CD4-positive, alpha-beta T cell (primary cell): ENCODE data around the gene TRIM22. TPM values are rescaled to one million over a fixed set of nuclear protein-coding genes. Genes with fewer than 3 reads are reported as not detected.

Experiments
- ATAC-seq: fragments of 200-7000 bp; cut with Tn5 transposase; one replicate; pipeline ENCODE4 v1.10.0; 2022; ENCODE audit warnings: mild to moderate bottlenecking; ENCODE audit not compliant: poor library complexity
- CTCF ChIA-PET: fragments of 350-600 bp; sonication (Branson Sonifier 250); formaldehyde crosslinking; loops from one replicate; lab custom pipeline; 2021; ENCODE audit warnings: antibody characterized with exemption, inconsistent platforms; lab: Charles Lee
- POLR2A ChIA-PET: fragments of 350-600 bp; sonication (Branson Sonifier 250); formaldehyde crosslinking; loops from one replicate; lab custom pipeline; 2021; ENCODE audit warnings: antibody characterized with exemption, inconsistent platforms; lab: Charles Lee
- DNase-seq, 14 experiments: peaks; one replicate each; pipeline ENCODE4 v3.0.0-alpha.2; 2013 to 2020; ENCODE audit warnings: mixed read lengths in 2 of 14
- H3K27ac ChIP-seq, 2 donors: one replicate each; pipeline versions ENCODE4 v1.5.1 to v1.7.0; 2013; ENCODE audit warnings: low read length in 2 of 2, low read depth in 1 of 2, mild to moderate bottlenecking in 1 of 2
- H3K27me3 ChIP-seq, 2 experiments: 1 replicate in 1 of 2; 2 replicates in 1 of 2; pipeline versions ENCODE4 v1.6.1 to v1.7.0; 2013; ENCODE audit warnings: low read length in 2 of 2, control low read depth in 1 of 2, mild to moderate bottlenecking in 1 of 2, moderate library complexity in 1 of 2; ENCODE audit not compliant: insufficient read depth in 2 of 2, control insufficient read depth in 1 of 2
- H3K36me3 ChIP-seq: one replicate; pipeline ENCODE4 v1.6.1; 2013; ENCODE audit warnings: low read length, control low read depth; ENCODE audit not compliant: insufficient read depth
- H3K4me1 ChIP-seq: one replicate; pipeline ENCODE4 v1.6.1; 2013; ENCODE audit warnings: low read length, control low read depth; ENCODE audit not compliant: insufficient read depth
- H3K4me3 ChIP-seq: one replicate; pipeline ENCODE4 v1.5.1; 2013; ENCODE audit warnings: mild to moderate bottlenecking, low read length, moderate library complexity
- H3K9me3 ChIP-seq, 2 experiments: 1 replicate in 1 of 2; 2 replicates in 1 of 2; pipeline versions ENCODE4 v1.6.1 to v1.7.0; 2013; ENCODE audit warnings: low read length in 2 of 2, mild to moderate bottlenecking in 2 of 2, control low read depth in 1 of 2, moderate library complexity in 1 of 2; ENCODE audit not compliant: control insufficient read depth in 1 of 2, insufficient read depth in 1 of 2
- H3K27ac Mint-ChIP-seq: one replicate; pipeline ENCODE4 v1.8.0; 2020; ENCODE audit warnings: mixed read lengths
- H3K27me3 Mint-ChIP-seq: one replicate; pipeline ENCODE4 v1.8.0; 2021; ENCODE audit warnings: mixed read lengths
- H3K36me3 Mint-ChIP-seq: one replicate; pipeline ENCODE4 v1.8.0; 2021; ENCODE audit warnings: low read depth, mixed read lengths
- H3K4me1 Mint-ChIP-seq: one replicate; pipeline ENCODE4 v1.8.0; 2021; ENCODE audit warnings: low read depth, mixed read lengths
- H3K4me3 Mint-ChIP-seq: one replicate; pipeline ENCODE4 v1.8.0; 2020; ENCODE audit warnings: mild to moderate bottlenecking, mixed read lengths
- H3K9me3 Mint-ChIP-seq: one replicate; pipeline ENCODE4 v1.8.0; 2020; ENCODE audit warnings: mixed read lengths
- intact Hi-C, 2 experiments: fragments of 100-400 bp; cut with DNase I in 1 of 2; cut with micrococcal nuclease in 1 of 2; formaldehyde crosslinking; loops; one replicate each; pipeline versions ENCODE4 v1.15.1 to v1.9.0; 2023 to 2025; cut with DNase I, micrococcal nuclease
- total RNA-seq, 174 experiments: library from RNA in 2 of 174; stranded (reverse) in 2 of 174; gene quantifications; one replicate each; pipeline ENCODE4 v1.2.3 and lab custom pipeline; 2021 to 2026
- TF ChIP-seq, protein P1 (sequence below): fragments of 200-600 bp; IDR thresholded peaks from one replicate; pipeline ENCODE4 v1.8.0; 2022; ENCODE audit warnings: antibody characterized with exemption, mild to moderate bottlenecking

Gene TRIM22
- total RNA-seq, 2 experiments from 2014 or later = 198 to 206 TPM

DNA sequence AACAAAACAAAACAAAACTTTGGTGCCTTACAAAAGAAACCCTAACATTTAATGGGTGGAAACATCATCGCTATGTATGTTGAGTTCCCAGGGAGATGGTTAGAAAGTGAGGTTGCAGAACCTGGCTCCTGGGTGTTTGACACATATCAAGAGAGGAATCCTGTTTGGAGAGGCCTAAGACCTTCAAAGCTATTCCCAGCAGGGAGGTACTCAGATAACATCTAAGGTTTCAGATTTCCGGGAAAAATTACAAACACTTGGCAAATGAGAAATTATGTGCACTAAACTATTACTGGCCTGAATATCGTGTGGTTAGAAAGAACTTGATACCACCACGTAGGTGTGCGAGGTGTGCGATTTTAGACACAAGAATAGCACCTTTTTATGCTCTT, 23.2 kb upstream of the TRIM22 start:
- Mint-ChIP-seq H3K4me3 (no peak overlapping the region), H3K9me3 (no peaks in the 10 kb centered on the region), H3K36me3 (peaks cover 77% of the 10 kb centered on the region), H3K27ac (no peak overlapping the region), H3K4me1 (no peaks in the 10 kb centered on the region), H3K27me3 (no peaks in the 10 kb centered on the region)
- ChIA-PET POLR2A (no interaction called here), CTCF (no interaction called here)
- ATAC-seq (no peak), DNase-seq (no peak)
- Histone ChIP-seq H3K36me3 (peaks cover 43% of the 10 kb centered on the region), H3K27me3 (no peaks in the 10 kb centered on the region), H3K27ac (no peak overlapping the region), H3K4me1 (no peaks in the 10 kb centered on the region), H3K4me3 (no peak overlapping the region), H3K9me3 (no peaks in the 10 kb centered on the region)
- TF ChIP-seq, protein P1, sequence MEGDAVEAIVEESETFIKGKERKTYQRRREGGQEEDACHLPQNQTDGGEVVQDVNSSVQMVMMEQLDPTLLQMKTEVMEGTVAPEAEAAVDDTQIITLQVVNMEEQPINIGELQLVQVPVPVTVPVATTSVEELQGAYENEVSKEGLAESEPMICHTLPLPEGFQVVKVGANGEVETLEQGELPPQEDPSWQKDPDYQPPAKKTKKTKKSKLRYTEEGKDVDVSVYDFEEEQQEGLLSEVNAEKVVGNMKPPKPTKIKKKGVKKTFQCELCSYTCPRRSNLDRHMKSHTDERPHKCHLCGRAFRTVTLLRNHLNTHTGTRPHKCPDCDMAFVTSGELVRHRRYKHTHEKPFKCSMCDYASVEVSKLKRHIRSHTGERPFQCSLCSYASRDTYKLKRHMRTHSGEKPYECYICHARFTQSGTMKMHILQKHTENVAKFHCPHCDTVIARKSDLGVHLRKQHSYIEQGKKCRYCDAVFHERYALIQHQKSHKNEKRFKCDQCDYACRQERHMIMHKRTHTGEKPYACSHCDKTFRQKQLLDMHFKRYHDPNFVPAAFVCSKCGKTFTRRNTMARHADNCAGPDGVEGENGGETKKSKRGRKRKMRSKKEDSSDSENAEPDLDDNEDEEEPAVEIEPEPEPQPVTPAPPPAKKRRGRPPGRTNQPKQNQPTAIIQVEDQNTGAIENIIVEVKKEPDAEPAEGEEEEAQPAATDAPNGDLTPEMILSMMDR = no peak
- intact Hi-C loops = no loop called here

DNA sequence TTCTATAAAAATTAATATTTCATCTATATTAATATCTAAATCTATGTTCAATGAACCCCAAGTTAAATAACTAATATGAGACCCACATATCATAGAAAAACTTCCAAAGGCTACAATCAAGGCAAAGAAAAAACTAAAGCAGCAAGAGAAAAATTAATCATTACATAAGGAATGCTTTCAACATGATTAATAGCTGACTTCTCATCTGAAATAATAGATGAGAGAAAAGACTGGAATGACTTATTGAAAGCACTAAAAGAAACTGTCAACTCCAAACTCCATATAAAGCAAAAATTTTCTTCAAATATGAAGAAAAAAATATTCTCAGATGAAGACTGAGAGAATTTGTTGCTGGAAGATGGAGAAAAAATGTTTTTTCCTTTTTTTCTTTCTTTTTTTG, 17.8 kb upstream of the TRIM22 start:
- Mint-ChIP-seq H3K27me3 (no peaks in the 10 kb centered on the region), H3K36me3 (peaks cover 80% of the 10 kb centered on the region), H3K4me1 (peaks cover 28% of the 10 kb centered on the region), H3K27ac (no peak overlapping the region), H3K4me3 (no peak overlapping the region), H3K9me3 (no peaks in the 10 kb centered on the region)
- Histone ChIP-seq H3K9me3 (no peaks in the 10 kb centered on the region), H3K27ac (no peak overlapping the region), H3K4me3 (no peak overlapping the region), H3K36me3 (peaks cover 40% of the 10 kb centered on the region), H3K4me1 (peaks cover 3% of the 10 kb centered on the region), H3K27me3 (no peaks in the 10 kb centered on the region)
- ChIA-PET POLR2A (no interaction called here), CTCF (no interaction called here)
- TF ChIP-seq, protein P1 = no peak
- ATAC-seq (no peak), DNase-seq (no peak)
- intact Hi-C loops = no loop called here

DNA sequence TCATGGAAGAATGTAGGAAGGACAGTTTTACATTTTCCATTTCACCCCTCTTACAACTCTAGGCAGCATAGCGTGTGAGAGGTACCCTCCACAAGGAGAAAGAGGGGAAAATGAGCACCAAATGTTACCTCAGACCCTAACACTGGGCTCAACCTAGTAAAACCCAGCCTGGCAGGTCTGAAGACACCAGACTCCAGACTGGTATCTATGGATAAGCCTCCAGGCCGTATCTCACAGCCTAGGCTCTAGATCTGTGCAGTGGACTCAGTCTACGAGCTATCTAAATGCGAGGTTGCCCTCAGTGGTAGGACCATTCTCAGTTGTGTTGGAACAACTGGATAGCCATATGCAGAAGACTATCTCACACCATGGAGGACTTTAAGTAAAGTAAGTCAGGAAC, 15.2 kb upstream of the TRIM22 start:
- peaks cover 41% of the 10 kb centered on the region for H3K36me3 ChIP-seq
- peaks cover 84% of the 10 kb centered on the region for H3K36me3 Mint-ChIP-seq

More for the DNA sequence above, 15.2 kb upstream of the TRIM22 start:
- no peaks in the 10 kb centered on the region for H3K27me3 Mint-ChIP-seq
- H3K4me1 Mint-ChIP-seq = peaks cover 39% of the 10 kb centered on the region
- CTCF ChIA-PET = no interaction called here
- intact Hi-C loops = no loop called here
- TF ChIP-seq, protein P1 = no peak
- no peaks in the 10 kb centered on the region for H3K9me3 Mint-ChIP-seq
- POLR2A ChIA-PET = interaction anchor here (1.2 kb wide), 1 partner anchor 16 kb away, joined by 4 read pairs; no protein-coding TSS in a partner anchor
- ATAC-seq (no peak), DNase-seq (no peak)
- H3K4me3 ChIP-seq = no peak overlapping the region
- peaks cover 3% of the 10 kb centered on the region for H3K4me1 ChIP-seq
- H3K9me3 ChIP-seq = peaks cover 0 to 4% of the 10 kb centered on the region in 2 experiments
- no peak overlapping the region for H3K4me3 Mint-ChIP-seq
- no peaks in the 10 kb centered on the region for H3K27me3 ChIP-seq
- no peak overlapping the region for H3K27ac Mint-ChIP-seq
- no peak overlapping the region for H3K27ac ChIP-seq
